GM10266 (cell line): ENCODE data around the gene FADS2.

Experiments used
- DNase-seq: peaks from one replicate; pipeline ENCODE4 v3.0.0; 2012; ENCODE audit errors: extremely low spot score
- TF ChIP-seq, protein P1 (sequence below): IDR thresholded peaks from 2 replicates; pipeline ENCODE4 v1.5.1; 2012; ENCODE audit warnings: mild to moderate bottlenecking, low read depth; ENCODE audit not compliant: control insufficient read depth, insufficient read depth; ENCODE audit errors: missing control alignments

FADS2 gene

DNA sequence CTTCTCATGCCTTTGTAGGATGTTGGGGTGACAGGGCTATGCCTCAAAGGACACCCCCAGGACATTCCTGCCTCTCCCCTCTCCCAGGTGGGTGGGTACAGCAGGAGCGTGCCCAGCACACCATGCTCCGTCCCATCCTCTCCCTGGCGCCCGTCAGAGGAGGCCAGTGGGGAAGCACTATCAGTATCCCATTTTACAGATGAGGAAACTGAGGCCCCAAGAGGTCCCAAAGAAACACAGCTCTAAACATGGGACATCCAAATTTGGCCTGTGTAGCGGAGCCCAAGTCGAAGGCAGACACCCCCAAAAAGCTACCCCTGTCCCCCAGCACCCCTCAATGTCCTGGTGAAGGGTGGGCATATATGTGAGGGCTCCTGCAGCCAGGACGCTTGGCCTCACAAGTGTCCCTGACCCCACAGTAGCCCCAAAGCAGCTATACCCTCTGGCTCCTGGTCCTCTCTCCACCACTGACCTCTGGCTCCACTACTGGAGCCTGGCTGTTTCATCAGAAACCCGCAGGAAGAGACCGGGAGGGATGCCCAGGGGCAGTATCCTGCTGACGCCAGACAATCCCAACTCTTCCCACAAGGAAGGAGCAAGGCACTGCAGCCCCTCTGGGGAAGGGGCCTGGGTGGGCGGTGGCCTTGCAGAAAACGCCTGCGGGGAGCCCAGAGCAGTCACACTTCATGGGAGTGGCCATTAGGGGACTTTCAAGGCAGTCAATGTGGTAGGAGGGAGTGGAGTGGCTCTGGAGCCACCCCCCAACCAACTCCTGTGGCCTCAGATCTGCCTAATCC lies 57.9 kb downstream of the FADS2 start:
- no peak for DNase-seq
- TF ChIP-seq, protein P1, sequence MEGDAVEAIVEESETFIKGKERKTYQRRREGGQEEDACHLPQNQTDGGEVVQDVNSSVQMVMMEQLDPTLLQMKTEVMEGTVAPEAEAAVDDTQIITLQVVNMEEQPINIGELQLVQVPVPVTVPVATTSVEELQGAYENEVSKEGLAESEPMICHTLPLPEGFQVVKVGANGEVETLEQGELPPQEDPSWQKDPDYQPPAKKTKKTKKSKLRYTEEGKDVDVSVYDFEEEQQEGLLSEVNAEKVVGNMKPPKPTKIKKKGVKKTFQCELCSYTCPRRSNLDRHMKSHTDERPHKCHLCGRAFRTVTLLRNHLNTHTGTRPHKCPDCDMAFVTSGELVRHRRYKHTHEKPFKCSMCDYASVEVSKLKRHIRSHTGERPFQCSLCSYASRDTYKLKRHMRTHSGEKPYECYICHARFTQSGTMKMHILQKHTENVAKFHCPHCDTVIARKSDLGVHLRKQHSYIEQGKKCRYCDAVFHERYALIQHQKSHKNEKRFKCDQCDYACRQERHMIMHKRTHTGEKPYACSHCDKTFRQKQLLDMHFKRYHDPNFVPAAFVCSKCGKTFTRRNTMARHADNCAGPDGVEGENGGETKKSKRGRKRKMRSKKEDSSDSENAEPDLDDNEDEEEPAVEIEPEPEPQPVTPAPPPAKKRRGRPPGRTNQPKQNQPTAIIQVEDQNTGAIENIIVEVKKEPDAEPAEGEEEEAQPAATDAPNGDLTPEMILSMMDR: no peak

DNA sequence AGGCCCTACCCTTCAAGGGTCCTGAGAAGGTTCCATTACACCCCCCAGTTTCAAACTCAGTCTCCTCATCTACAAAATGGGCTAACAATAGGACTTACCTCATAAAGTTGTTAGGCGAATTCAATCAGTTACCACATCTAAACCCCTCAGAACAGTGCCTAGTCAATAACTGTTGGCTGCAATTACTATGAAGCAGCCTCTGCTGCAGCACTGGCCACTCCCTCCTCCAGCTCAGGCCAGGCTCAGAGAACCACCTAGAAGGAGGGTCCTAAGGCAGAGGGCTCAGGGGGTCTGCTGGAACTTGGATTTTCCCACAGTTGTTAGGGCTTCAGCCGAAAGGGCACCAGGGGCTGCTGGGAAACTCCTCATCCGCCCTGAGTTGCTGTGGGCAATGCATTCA lies 58.5 kb downstream of the FADS2 start:
- TF ChIP-seq, protein P1: no peak
- DNase-seq: no peak

DNA sequence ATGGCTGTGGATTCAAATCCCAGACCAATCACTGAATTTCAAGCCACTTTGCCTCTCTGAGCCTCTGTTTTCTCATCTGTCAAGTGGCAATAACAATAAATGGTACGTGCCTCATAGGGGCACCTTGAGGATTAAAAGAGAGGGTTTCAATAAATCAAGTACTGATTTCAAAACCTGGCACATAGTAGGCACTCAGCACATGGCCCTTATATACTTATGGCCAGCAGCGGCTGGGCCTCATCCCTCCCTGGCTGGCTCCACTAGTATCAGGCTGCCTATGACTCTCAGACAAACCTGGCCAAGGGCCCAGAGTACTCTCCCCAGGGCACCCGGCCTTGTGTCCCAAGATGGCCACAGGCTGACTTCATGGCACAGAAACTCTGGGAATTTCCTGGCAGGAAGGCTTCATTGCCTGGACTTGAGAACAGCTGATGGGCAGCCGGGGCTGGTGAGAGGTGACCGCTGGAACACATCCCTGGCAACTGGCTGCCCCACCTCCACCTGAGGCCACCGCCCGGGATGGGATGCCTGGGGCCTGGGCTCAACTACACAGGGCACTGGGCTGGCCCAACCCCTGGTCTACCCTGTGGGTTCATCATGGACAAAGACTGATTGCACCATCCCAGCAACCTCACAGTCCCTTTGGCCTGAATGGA lies 59.9 kb downstream of the FADS2 start:
- DNase-seq: no peak

DNA sequence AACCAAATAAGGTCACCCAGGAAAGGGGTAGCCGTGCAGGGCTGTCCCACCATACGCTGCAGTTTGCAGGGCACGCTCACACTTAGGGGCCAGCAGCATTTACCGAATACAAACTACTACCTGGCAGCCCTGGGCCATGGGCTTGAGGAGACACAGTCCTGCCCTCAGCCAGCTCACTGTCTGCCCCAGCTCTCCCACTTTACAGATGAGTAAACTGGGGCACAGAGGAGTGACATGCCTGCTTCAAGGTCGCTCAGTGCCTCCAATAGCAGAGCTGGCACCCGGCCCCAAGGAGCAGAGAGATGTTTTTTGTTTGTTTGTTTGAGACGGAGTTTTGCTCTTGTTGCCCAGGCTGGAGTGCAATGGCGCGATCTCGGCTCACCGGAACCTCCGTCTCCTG lies 60.5 kb downstream of the FADS2 start:
- no peak for DNase-seq
- TF ChIP-seq, protein P1: no peak

More for the DNA sequence above, 59.9 kb downstream of the FADS2 start:
- TF ChIP-seq, protein P1: no peak

DNA sequence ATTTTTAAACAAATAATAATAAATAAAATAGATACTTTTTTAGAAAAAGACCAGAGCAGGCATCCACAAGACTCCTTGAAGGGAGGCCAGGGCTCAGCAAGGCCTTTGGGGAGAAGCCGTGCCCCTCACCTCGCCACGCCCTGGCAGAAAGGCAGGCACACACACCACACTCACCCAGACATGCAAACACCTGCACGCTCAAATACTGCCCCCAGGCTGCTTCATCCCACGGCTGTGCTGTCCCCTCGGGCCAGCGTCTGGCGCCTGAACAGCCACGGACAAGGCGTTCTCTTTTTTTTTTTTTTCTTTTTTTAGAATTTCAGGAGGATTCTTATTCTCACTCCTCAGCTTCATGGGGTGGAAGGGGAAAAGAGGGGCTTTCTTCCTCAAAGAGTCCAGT lies 61.7 kb downstream of the FADS2 start:
- TF ChIP-seq, protein P1: no peak
- no peak for DNase-seq

DNA sequence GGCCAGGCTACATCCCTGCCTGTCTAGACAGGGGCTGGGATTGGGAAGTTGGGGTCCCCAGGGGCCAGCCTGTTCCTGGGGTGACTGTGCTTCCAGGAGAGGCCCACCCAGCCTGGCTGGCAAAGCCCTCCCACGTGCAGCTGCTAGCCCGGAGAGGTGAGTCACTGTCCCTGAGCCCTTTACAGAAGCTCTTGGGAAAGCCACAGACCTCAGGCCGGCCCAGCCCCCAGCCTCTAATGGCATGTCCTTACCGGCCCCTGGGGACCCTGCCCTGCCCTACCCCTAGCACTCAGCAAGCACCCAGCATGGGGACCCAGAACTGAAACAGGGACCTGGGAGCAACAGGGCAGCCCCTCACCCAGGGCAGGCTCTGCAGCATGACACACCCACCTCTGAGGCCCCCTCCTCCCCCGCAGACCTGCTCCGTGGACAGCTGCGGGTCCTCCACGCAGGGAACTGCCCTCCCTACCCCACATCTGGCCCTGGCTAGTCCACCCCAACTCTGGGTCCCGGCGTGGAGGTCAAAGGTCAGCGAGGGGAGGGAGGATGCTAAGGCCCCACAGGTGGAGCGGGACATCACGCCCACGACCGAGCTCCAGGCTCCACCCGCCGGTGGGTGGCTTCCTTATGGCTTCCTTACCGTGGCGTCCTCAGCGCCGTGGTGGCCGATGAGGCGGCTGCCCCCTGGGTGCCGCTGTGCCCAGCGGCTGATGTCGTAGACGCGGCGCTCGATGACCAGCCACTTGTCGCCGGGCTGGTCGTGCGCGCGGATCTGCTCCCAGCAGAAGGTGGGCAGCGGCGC lies 62.6 kb downstream of the FADS2 start:
- DNase-seq: no peak
- TF ChIP-seq, protein P1: no peak
